Body of pancreas (tissue), 4 donors: Measurements from ENCODE around the gene CPHXL2.

Experiments used
- POLR2A ChIP-seq, 3 donors: fragments of 450-650 bp; IDR thresholded peaks; one replicate each; pipeline ENCODE4 v1.6.1; 2016; ENCODE audit warnings: antibody characterized with exemption in 3 of 3, mild to moderate bottlenecking in 2 of 3
- TF ChIP-seq, protein P1 (sequence below), 7 experiments: fragments of 450-650 bp in 4 of 7; fragments of 200-600 bp in 3 of 7; sonication (generic) in 3 of 7; IDR thresholded peaks; one replicate each; pipeline ENCODE4 v1.5.1; 2016 to 2019; ENCODE audit warnings: antibody characterized with exemption in 7 of 7

- TF ChIP-seq POLR2A (IDR thresholded peaks at IDR 0.05) = no peak
- TF ChIP-seq, protein P1, sequence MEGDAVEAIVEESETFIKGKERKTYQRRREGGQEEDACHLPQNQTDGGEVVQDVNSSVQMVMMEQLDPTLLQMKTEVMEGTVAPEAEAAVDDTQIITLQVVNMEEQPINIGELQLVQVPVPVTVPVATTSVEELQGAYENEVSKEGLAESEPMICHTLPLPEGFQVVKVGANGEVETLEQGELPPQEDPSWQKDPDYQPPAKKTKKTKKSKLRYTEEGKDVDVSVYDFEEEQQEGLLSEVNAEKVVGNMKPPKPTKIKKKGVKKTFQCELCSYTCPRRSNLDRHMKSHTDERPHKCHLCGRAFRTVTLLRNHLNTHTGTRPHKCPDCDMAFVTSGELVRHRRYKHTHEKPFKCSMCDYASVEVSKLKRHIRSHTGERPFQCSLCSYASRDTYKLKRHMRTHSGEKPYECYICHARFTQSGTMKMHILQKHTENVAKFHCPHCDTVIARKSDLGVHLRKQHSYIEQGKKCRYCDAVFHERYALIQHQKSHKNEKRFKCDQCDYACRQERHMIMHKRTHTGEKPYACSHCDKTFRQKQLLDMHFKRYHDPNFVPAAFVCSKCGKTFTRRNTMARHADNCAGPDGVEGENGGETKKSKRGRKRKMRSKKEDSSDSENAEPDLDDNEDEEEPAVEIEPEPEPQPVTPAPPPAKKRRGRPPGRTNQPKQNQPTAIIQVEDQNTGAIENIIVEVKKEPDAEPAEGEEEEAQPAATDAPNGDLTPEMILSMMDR (IDR thresholded peaks at IDR 0.05) = no peak
Measured at GRCh38 chr16:75628351-75628750, 48.5 kb downstream of the CPHXL2 start.
